ENCODE data around the gene CDK2AP2.

CDK2AP2 gene

DNA sequence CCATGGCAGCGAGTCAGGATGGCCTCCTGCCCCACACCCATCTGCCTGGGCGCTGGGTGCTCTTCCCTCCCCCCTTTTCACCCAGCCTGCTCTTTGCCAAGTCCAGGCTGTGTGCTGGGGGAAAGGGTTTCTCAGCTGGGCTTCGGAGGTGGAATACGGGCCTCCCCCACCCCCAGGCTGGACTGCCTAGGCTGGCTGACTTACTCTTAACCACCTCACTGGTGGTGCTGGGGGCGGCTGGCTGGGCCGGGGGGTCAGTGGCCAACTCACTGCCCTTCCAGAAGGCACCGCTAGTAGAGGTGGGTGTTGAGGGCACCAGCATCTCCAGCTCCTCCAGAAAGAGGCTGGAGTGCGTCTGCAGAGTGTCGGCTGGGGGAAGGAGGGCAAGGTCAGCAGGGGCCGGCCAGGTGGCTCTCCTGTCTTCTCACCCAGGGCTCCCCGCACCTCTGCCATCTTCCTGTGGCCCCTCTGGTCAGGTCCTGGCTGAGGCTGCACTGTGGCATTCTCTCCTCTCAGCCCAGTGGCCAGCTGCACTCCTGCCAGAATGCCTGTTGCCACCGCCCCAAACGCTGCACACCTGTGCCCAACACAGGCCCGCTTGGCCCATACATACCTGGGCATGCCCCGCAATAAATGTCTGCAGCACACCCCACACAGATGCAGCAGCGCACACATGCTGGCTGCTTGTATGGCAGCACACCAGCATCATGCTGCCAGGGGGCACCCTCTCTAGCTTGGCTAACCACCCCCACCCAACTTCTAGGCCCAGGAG, 12.5 kb downstream of the CDK2AP2 start:
- DNase-seq (ENCODE audit: extremely low read depth, low read depth), result no peak
- TF ChIP-seq, protein P1, sequence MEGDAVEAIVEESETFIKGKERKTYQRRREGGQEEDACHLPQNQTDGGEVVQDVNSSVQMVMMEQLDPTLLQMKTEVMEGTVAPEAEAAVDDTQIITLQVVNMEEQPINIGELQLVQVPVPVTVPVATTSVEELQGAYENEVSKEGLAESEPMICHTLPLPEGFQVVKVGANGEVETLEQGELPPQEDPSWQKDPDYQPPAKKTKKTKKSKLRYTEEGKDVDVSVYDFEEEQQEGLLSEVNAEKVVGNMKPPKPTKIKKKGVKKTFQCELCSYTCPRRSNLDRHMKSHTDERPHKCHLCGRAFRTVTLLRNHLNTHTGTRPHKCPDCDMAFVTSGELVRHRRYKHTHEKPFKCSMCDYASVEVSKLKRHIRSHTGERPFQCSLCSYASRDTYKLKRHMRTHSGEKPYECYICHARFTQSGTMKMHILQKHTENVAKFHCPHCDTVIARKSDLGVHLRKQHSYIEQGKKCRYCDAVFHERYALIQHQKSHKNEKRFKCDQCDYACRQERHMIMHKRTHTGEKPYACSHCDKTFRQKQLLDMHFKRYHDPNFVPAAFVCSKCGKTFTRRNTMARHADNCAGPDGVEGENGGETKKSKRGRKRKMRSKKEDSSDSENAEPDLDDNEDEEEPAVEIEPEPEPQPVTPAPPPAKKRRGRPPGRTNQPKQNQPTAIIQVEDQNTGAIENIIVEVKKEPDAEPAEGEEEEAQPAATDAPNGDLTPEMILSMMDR (IDR thresholded peaks at IDR 0.05; ENCODE audit: low read depth, low read length), result no peak

DNA sequence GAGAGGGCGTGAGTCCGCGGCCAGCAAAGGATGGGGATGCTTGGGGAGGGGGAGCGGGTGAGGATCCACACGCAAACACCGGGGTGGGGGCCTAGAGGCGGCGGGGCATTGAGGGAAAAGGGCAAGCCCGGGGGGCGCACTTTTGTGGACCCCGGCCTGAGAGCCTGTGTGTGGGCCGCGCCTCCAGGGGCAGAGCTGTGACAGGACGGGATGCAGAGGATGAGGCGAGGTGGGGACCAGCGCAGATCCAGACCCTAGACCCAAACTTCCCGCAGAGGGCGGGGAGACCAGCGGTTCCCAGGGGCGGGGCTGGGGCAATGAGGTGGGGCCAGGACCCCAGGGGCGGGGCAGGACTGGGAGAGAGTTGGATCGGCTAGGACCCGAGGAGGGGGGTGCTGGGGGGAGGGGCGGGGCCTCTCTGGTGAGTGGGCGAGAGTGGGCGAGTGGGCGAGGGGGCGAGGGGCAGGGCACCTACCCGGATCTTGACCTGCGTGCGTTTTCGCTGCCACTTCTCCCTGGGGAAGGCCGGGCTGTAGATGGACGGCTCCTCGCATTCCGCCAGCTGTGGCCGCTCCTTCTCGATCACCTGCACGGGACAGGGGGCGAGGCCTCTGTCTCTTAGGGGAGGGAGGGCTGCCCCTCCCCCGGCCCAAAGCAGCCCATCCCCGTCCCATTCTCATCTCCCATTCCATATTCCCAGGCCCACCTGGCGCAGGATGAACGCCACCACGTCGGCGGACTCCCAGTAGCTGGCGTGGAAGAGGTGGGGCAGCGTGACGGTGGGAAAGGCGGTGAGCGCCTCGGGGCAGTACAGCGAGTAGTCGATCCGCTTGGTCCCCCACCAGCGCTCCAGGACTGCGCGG, 13.4 kb downstream of the CDK2AP2 start:
- no peak for DNase-seq (ENCODE audit: extremely low read depth, low read depth)
- TF ChIP-seq, protein P1 (IDR thresholded peaks at IDR 0.05; ENCODE audit: low read depth, low read length), result no peak

DNA sequence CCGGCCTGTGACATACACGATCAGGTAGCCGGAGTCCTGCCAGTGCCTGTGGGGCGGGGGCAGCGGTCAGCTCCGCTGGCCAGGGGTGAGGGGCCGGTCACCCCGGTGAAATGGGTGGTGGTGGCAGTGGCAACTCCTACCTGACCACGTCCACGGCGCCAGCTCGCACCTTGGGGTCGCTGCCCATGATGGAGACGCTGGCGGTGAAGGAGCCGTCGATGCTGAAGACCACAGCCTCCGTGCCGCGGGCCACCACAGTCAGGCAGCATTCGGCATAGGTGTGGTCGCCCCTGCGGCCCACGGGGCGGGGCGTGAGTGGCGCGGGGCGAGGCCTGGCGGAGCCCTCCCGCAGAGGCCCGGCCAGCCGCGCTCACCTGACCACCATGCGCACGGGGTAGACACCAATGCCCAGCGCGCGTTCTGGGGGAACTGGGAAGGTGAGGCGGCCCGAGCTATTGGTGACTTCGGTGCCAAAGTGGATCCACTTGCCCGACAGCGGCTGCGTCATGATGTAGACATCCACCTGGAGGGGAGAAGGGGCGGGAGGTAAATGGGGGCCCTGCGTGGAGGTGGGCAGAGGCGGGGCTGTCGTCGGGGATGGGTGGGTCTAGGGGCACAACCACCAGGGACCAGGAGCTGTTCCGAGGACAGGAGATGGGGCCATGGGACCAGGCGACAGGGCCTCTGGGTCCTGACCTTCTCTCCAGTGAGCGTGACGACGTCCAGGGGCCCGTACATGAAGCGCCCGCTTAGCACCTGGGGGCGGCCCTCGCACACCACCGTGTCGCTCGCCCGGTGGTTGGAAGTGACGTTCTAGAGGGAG, 14.2 kb downstream of the CDK2AP2 start:
- DNase-seq (ENCODE audit: extremely low read depth, low read depth), result no peak
- TF ChIP-seq, protein P1 (IDR thresholded peaks at IDR 0.05; ENCODE audit: low read depth, low read length), result no peak

DNA sequence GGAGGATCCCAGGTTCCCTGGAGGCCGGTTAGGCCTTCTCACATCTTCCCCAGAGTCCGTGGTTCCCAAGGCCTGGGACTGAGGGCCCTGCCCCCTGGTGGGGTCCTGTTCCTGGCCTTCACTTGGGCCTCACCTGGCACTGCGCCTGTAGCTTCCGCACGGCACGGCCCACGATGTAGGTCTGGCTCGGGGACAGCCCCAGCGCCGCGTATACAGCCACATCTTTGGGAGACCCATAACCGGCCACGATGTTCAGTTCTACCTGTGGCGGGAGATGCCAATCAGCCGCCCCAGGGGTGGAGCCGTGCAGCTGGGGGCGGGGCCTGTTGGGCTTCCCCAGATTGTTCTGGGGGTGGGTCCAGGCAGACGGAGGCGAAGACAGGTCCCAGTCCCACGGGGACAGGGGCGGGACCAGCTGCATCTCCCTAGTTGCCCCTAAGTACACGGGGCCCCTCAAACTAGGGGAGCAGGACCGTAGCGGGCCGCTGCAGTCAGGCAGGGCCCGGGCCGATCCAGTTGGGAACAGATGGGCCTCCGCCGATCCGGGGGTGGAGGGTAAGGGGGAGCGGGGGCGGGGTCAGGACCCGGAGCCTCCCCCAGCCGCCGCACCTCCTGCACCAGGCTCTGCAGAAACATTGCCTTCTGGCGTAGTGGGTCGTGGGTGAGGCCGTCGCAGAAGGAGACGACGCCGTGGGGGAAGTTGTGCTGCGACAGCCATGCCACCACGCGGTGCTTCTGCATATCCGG, 15.0 kb downstream of the CDK2AP2 start:
- no peak for DNase-seq (ENCODE audit: extremely low read depth, low read depth)
- TF ChIP-seq, protein P1 (IDR thresholded peaks at IDR 0.05; ENCODE audit: low read depth, low read length), result no peak

DNA sequence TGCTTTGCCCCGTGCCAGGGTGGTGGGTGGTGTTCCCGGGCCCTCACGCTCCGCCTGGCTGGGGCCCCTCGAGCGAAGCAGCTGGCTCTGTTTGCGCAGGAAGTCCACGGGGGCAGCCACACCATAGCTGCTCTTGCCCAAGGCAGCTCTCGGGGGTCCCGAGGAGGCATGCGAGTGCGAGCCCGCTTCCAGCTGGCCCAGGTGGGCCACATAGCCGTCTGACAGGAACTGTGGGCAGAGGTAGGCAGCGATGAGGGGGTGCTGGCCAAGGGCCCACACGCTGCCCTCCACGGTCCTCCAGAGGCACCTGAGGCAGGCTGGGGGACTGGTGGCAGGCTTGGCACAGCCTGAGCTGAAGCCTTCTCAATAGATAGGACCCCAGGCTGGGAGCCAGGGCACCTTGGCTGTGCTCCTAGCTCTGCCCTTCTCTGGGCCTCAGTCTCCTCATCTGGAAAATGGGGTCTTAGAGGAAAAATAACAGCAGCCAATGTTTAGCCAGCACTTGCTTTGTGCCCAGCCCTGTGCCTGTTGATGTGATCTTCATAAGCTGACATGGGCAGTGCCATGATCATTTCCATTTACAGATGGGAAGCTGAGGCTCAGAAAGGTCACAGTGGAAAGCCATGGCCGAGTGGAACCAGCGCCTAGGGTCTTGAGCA, 15.8 kb downstream of the CDK2AP2 start:
- no peak for DNase-seq (ENCODE audit: extremely low read depth, low read depth)
- TF ChIP-seq, protein P1 (IDR thresholded peaks at IDR 0.05; ENCODE audit: low read depth, low read length), result no peak

DNA sequence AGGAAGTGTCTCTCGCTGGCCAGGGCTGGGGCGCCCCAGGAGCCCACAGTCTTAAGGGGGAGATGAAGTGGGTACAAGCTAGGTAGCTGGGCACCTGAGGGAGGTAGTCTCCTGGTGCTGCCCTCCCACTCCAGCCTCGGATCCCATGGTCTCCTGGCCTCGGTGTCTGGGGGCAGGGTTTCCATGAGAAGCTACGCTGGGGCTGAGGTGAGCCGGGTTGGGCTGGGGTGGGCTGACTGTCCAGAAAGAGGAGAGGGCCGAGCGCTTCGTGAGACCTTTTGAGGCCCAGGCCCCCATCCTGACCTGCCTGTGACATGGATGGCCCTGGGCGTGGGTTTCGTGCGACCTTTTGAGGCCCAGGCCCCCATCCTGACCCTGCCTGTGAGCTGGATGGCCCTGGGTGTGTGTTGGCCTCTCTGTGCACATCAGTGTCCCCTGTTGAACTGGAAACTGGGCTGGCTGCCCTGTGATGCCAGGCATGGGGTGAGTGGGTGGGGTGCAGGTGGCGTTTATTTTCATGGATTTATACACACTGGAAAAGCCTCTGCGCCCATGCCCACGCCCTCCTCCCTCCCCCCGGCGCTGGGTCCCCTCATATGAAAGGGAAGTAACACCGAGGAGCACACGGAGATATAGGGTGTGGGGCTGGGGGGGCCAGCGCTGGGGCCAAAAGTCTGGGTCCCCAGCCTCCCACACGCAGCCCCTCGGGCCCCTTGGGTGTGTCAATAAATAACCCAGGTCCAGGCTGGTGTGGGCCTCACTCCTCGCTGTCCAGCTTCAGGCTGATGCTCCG, 16.5 kb downstream of the CDK2AP2 start:
- TF ChIP-seq, protein P1 (IDR thresholded peaks at IDR 0.05; ENCODE audit: low read depth, low read length), result no peak

More for the DNA sequence above, 16.5 kb downstream of the CDK2AP2 start:
- DNase-seq (ENCODE audit: extremely low read depth, low read depth), result no peak

All from AG09319 (cell line).